ENCODE measurements around the gene ACOX1.

DNA sequence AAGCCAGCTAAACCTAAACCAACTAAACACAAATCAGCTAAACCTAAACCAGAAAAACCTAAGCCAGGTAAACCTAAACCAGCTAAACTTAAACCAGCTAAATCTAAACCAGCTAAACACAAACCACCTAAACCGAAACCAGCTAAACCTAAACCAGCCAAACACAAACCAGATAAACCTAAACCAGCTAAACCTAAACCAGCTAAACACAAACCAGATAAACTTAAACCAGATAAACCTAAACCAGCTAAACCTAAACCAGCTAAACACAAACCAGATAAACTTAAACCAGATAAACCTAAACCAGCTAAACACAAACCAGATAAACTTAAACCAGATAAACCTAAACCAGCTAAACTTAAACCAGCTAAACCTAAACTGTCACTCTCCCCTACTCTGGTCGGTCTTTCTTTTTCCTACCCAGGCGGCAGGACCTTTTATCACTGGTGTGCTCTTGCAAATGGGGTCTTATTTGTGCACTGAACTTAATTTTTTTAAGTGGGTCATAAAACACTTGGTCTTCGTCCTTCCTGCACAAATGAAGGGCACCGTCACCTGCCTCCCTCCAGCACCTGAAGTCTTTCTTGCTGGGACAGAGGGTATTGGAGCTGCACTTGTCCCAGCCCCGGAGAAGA, 41.0 kb upstream of the ACOX1 start:
- TF ChIP-seq, protein P1, sequence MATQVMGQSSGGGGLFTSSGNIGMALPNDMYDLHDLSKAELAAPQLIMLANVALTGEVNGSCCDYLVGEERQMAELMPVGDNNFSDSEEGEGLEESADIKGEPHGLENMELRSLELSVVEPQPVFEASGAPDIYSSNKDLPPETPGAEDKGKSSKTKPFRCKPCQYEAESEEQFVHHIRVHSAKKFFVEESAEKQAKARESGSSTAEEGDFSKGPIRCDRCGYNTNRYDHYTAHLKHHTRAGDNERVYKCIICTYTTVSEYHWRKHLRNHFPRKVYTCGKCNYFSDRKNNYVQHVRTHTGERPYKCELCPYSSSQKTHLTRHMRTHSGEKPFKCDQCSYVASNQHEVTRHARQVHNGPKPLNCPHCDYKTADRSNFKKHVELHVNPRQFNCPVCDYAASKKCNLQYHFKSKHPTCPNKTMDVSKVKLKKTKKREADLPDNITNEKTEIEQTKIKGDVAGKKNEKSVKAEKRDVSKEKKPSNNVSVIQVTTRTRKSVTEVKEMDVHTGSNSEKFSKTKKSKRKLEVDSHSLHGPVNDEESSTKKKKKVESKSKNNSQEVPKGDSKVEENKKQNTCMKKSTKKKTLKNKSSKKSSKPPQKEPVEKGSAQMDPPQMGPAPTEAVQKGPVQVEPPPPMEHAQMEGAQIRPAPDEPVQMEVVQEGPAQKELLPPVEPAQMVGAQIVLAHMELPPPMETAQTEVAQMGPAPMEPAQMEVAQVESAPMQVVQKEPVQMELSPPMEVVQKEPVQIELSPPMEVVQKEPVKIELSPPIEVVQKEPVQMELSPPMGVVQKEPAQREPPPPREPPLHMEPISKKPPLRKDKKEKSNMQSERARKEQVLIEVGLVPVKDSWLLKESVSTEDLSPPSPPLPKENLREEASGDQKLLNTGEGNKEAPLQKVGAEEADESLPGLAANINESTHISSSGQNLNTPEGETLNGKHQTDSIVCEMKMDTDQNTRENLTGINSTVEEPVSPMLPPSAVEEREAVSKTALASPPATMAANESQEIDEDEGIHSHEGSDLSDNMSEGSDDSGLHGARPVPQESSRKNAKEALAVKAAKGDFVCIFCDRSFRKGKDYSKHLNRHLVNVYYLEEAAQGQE (IDR thresholded peaks at IDR 0.05; ENCODE audit: insufficient replicate concordance, low read depth): no peak
- no peak for TF ChIP-seq SPI1 (IDR thresholded peaks at IDR 0.05; ENCODE audit: borderline replicate concordance, low read depth)
- TF ChIP-seq, protein P2, sequence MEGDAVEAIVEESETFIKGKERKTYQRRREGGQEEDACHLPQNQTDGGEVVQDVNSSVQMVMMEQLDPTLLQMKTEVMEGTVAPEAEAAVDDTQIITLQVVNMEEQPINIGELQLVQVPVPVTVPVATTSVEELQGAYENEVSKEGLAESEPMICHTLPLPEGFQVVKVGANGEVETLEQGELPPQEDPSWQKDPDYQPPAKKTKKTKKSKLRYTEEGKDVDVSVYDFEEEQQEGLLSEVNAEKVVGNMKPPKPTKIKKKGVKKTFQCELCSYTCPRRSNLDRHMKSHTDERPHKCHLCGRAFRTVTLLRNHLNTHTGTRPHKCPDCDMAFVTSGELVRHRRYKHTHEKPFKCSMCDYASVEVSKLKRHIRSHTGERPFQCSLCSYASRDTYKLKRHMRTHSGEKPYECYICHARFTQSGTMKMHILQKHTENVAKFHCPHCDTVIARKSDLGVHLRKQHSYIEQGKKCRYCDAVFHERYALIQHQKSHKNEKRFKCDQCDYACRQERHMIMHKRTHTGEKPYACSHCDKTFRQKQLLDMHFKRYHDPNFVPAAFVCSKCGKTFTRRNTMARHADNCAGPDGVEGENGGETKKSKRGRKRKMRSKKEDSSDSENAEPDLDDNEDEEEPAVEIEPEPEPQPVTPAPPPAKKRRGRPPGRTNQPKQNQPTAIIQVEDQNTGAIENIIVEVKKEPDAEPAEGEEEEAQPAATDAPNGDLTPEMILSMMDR (IDR thresholded peaks at IDR 0.05; ENCODE audit: insufficient read depth, low read length): no peak

Measured in HL-60 (cell line).